Naive B cell (primary cell): ENCODE results near the gene CSMD2. TPM values are rescaled to one million over a fixed set of nuclear protein-coding genes. Genes with fewer than 3 reads are reported as not detected.
A peak's percentile ranks its signal among the peaks of the same experiment; 100 is the strongest.

Experiments used
- ATAC-seq, 2 donors: fragments of 150-1000 bp; cut with Tn5 transposase; 2 replicates each; pipeline ENCODE4 v1.10.0; 2021; ENCODE audit warnings: low read depth in 2 of 2, mild to moderate bottlenecking in 2 of 2, moderate library complexity in 2 of 2
- DNase-seq: peaks from one replicate; pipeline ENCODE4 v3.0.0; 2022
- H3K27ac Mint-ChIP-seq, 6 donors: one replicate each; pipeline ENCODE4 v1.8.0; 2020 to 2022; ENCODE audit warnings: mild to moderate bottlenecking in 6 of 6, mixed read lengths in 6 of 6, moderate library complexity in 5 of 6, inconsistent platforms in 2 of 6
- H3K27me3 Mint-ChIP-seq, 3 donors: one replicate each; pipeline ENCODE4 v1.8.0; 2021 to 2022; ENCODE audit warnings: mixed read lengths in 3 of 3, mild to moderate bottlenecking in 1 of 3
- H3K36me3 Mint-ChIP-seq, 2 donors: one replicate each; pipeline ENCODE4 v1.8.0; 2020 to 2022; ENCODE audit warnings: mixed read lengths in 2 of 2, inconsistent platforms in 1 of 2, mild to moderate bottlenecking in 1 of 2
- H3K4me1 Mint-ChIP-seq, 3 donors: one replicate each; pipeline ENCODE4 v1.8.0; 2020 to 2022; ENCODE audit warnings: mixed read lengths in 3 of 3, inconsistent platforms in 1 of 3, mild to moderate bottlenecking in 1 of 3, moderate library complexity in 1 of 3
- H3K4me3 Mint-ChIP-seq, 8 donors: one replicate each; pipeline ENCODE4 v1.8.0; 2020 to 2022; ENCODE audit warnings: mild to moderate bottlenecking in 8 of 8, mixed read lengths in 8 of 8, moderate library complexity in 8 of 8, inconsistent platforms in 2 of 8
- H3K9me3 Mint-ChIP-seq, 7 donors: one replicate each; pipeline ENCODE4 v1.8.0; 2020 to 2022; ENCODE audit warnings: mixed read lengths in 7 of 7, mild to moderate bottlenecking in 5 of 7, inconsistent platforms in 2 of 7, moderate library complexity in 1 of 7
- polyA plus RNA-seq, 6 donors: library from polyadenylated mRNA; unstranded; fragments of 300-500 nt; fragmentation: Illumina TruSeq; gene quantifications; one replicate each; pipeline ENCODE4 v1.2.3, GENCODE V29; 2021; ENCODE audit warnings: low read depth in 6 of 6

CSMD2 gene
- polyA plus RNA-seq, 6 donors from 2014 or later: not detected

DNA sequence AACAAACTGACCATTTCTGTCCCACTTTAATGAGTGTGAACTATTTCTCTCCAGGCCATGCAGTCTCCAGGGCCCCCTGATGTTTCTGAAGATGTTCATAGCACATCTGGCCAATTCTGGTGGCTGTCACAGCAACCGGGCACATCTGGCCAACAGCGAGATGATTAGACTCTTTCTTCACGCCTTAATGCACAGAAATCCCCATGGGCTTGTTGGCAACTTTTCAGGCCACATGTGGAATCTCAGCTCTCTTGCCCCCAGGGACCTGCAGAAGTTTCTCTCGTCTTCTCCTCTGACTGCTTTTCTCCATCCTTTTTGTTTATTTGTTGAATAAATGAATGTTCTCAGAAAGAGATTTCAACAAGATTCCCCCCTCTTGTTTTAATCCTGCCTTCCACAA lies 372.4 kb downstream of the CSMD2 start:
- H3K4me3 Mint-ChIP-seq: no peak overlapping the region
- peaks cover 7 to 15% (median 11%) of the 10 kb centered on the region in 3 donors for H3K27me3 Mint-ChIP-seq
- H3K4me1 Mint-ChIP-seq: no peaks in the 10 kb centered on the region
- peaks cover 11 to 35% (median 34%) of the 10 kb centered on the region in 7 donors for H3K9me3 Mint-ChIP-seq
- no peak overlapping the region for H3K27ac Mint-ChIP-seq
- ATAC-seq (no peak), DNase-seq (no peak)
- H3K36me3 Mint-ChIP-seq: peaks cover 0 to 12% of the 10 kb centered on the region in 2 donors

GRCh38 chr1:33792216-33792615 lies 372.8 kb downstream of the CSMD2 start:
- H3K27me3 Mint-ChIP-seq: peaks cover 7 to 15% (median 11%) of the 10 kb centered on the region in 3 donors
- ATAC-seq (no peak), DNase-seq (no peak)
- H3K4me1 Mint-ChIP-seq: no peaks in the 10 kb centered on the region
- H3K36me3 Mint-ChIP-seq: peaks cover 0 to 12% of the 10 kb centered on the region in 2 donors
- peaks cover 11 to 33% (median 30%) of the 10 kb centered on the region in 7 donors for H3K9me3 Mint-ChIP-seq
- no peak overlapping the region for H3K4me3 Mint-ChIP-seq
- no peak overlapping the region for H3K27ac Mint-ChIP-seq

DNA sequence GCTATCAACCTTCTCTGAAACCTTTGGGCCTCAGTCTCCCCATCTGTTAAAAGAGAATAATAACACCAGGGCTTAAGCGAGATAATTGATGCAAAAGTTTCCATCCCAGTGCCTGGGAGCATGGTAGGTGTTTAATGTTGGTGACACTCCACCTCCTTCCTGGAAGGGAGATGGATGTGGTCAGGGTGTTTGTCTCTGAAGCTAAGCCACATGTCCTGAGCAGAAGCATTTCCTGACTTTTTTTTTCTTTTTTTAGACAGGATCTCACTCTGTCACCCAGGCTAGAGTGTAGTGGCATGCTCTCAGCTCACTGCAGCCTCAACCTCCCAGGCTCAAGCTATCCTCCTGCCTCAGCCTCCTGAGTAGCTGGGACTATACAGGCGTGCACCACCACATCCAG lies 373.8 kb downstream of the CSMD2 start:
- H3K27me3 Mint-ChIP-seq: peaks cover 7 to 15% (median 11%) of the 10 kb centered on the region in 3 donors
- ATAC-seq (no peak), DNase-seq (no peak)
- no peak overlapping the region for H3K4me3 Mint-ChIP-seq
- peaks cover 0 to 12% of the 10 kb centered on the region in 2 donors for H3K36me3 Mint-ChIP-seq
- no peaks in the 10 kb centered on the region for H3K4me1 Mint-ChIP-seq
- H3K9me3 Mint-ChIP-seq: peaks cover 8 to 25% (median 21%) of the 10 kb centered on the region in 7 donors
- H3K27ac Mint-ChIP-seq: no peak overlapping the region

DNA sequence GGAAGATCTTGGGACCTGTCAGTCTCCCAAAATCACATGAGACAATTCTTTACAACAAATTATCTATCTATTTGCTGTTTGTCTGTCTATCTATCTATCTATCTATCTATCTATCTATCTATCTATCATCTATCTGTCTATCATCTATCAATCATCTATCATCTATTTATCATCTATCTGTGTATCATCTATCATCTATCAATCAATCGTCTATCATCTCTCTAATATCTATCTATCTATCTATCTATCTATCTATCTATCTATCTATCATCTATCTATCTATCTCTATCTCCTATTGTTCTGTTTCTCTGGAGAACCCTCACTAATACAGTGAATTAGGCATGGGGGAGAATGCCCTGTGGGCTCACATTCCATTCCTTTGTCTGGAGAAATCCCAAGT lies 374.5 kb downstream of the CSMD2 start:
- peaks cover 8 to 20% (median 15%) of the 10 kb centered on the region in 7 donors for H3K9me3 Mint-ChIP-seq
- no peaks in the 10 kb centered on the region for H3K4me1 Mint-ChIP-seq
- peaks cover 0 to 12% of the 10 kb centered on the region in 2 donors for H3K36me3 Mint-ChIP-seq
- DNase-seq: no peak
- H3K4me3 Mint-ChIP-seq: no peak overlapping the region
- H3K27me3 Mint-ChIP-seq: peaks cover 7 to 15% (median 11%) of the 10 kb centered on the region in 3 donors
- H3K27ac Mint-ChIP-seq: no peak overlapping the region
- no peak for ATAC-seq

GRCh38 chr1:33784876-33785275 lies 380.2 kb downstream of the CSMD2 start:
- DNase-seq: no peak
- Mint-ChIP-seq H3K36me3 (no peaks in the 10 kb centered on the region), H3K27ac (no peak overlapping the region), H3K9me3 (peaks cover 0 to 5% (median 0%) of the 10 kb centered on the region in 7 donors), H3K4me3 (no peak overlapping the region), H3K4me1 (no peaks in the 10 kb centered on the region), H3K27me3 (peaks cover 0 to 14% (median 4%) of the 10 kb centered on the region in 3 donors)
- ATAC-seq: no peak

DNA sequence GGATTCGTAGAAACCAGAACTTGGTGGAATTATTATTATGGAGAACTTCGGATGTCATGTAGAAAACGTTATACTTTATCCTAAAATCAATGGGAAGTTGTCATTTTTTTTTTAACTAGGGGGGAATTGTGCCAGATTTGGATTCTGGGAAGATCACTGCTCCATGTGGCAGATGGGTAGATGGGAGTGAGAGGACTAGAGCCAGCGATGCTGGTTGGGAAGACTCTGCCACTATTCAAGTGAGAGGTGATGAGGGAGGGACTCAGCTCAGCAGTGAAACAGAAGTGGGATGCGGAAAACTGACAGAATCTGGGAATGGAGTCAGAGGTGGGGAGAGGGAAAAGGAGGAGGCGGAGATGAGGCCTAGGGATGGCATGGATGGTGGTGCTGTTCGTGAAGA lies 382.3 kb downstream of the CSMD2 start:
- H3K27ac Mint-ChIP-seq: no peak overlapping the region
- peaks cover 0 to 5% (median 0%) of the 10 kb centered on the region in 7 donors for H3K9me3 Mint-ChIP-seq
- no peak for ATAC-seq
- no peak for DNase-seq
- no peaks in the 10 kb centered on the region for H3K36me3 Mint-ChIP-seq
- no peak overlapping the region for H3K4me3 Mint-ChIP-seq
- H3K27me3 Mint-ChIP-seq: peaks cover 0 to 19% (median 14%) of the 10 kb centered on the region in 3 donors
- no peaks in the 10 kb centered on the region for H3K4me1 Mint-ChIP-seq

- DNase-seq (no peak), ATAC-seq (no peak)
- Mint-ChIP-seq H3K4me3 (no peak overlapping the region), H3K27me3 (peaks cover 0 to 19% (median 14%) of the 10 kb centered on the region in 3 donors), H3K27ac (peak overlapping the region in 1 of 6 donors; percentile 8), H3K9me3 (peaks cover 0 to 5% (median 0%) of the 10 kb centered on the region in 7 donors), H3K4me1 (no peaks in the 10 kb centered on the region), H3K36me3 (no peaks in the 10 kb centered on the region)
These were observed 383.4 kb downstream of the CSMD2 start for GRCh38 chr1:33781652-33782051.

DNA sequence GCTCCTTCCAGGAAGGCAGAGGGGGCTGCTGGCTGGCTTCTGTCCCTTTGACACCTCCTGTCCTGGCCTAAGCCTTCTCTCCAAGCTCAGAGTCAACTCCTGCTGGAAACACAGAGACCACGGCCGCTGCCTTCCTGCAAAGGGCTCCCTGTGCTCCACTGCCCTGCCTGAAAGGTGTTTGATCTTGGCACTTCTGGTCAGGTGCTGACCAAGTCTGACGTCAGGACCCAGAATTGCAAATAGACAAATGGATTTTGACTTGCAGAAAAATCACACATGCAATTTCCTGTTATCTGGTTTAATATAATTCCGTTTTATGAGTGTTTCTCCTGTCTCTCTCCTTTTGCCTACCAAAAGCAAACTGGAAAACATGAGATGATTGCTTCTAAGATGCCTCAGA lies 387.7 kb downstream of the CSMD2 start:
- peaks cover 0 to 2% (median 0%) of the 10 kb centered on the region in 7 donors for H3K9me3 Mint-ChIP-seq
- DNase-seq (no peak), ATAC-seq (no peak)
- H3K36me3 Mint-ChIP-seq: no peaks in the 10 kb centered on the region
- H3K4me3 Mint-ChIP-seq: no peak overlapping the region
- no peaks in the 10 kb centered on the region for H3K4me1 Mint-ChIP-seq
- no peak overlapping the region for H3K27ac Mint-ChIP-seq
- H3K27me3 Mint-ChIP-seq: peaks cover 7 to 16% (median 10%) of the 10 kb centered on the region in 3 donors

DNA sequence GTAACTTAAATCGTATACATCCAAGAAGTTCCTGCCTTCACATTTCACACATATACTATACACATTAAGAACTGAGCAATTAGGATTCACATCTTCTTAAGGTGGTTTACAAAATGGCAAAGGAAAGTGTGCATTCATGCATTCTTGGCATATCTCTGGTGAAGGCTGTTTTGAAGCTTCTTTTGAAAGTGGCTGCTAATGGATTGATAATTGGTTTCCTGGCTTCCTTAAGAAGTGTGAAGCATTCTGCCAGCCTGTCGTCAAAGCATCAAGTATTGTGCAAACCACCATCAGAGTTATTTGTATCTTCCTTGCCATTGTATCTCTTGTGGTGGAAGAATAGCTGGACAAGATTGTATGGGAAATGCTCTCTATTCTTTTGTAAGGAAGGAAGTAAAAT lies 396.2 kb downstream of the CSMD2 start:
- Mint-ChIP-seq H3K27me3 (peaks cover 7 to 34% (median 29%) of the 10 kb centered on the region in 3 donors), H3K27ac (no peak overlapping the region), H3K4me1 (no peaks in the 10 kb centered on the region), H3K36me3 (no peaks in the 10 kb centered on the region), H3K9me3 (peaks cover 0 to 2% (median 0%) of the 10 kb centered on the region in 7 donors), H3K4me3 (no peak overlapping the region)
- ATAC-seq (no peak), DNase-seq (no peak)

GRCh38 chr1:33768106-33768505 lies 396.9 kb downstream of the CSMD2 start:
- no peaks in the 10 kb centered on the region for H3K36me3 Mint-ChIP-seq

GRCh38 chr1:33764149-33764548 lies 400.9 kb downstream of the CSMD2 start:
- Mint-ChIP-seq H3K9me3 (peaks cover 0 to 2% (median 0%) of the 10 kb centered on the region in 7 donors), H3K27ac (no peak overlapping the region), H3K4me1 (no peaks in the 10 kb centered on the region), H3K36me3 (no peaks in the 10 kb centered on the region), H3K27me3 (peaks cover 4 to 24% (median 12%) of the 10 kb centered on the region in 3 donors), H3K4me3 (no peak overlapping the region)
- DNase-seq (no peak), ATAC-seq (no peak)

More at GRCh38 chr1:33768106-33768505, 396.9 kb downstream of the CSMD2 start:
- H3K4me3 Mint-ChIP-seq: no peak overlapping the region
- no peaks in the 10 kb centered on the region for H3K4me1 Mint-ChIP-seq
- peaks cover 0 to 2% (median 0%) of the 10 kb centered on the region in 7 donors for H3K9me3 Mint-ChIP-seq
- H3K27me3 Mint-ChIP-seq: peaks cover 7 to 29% (median 23%) of the 10 kb centered on the region in 3 donors
- no peak overlapping the region for H3K27ac Mint-ChIP-seq
- no peak for DNase-seq
- no peak for ATAC-seq

DNA sequence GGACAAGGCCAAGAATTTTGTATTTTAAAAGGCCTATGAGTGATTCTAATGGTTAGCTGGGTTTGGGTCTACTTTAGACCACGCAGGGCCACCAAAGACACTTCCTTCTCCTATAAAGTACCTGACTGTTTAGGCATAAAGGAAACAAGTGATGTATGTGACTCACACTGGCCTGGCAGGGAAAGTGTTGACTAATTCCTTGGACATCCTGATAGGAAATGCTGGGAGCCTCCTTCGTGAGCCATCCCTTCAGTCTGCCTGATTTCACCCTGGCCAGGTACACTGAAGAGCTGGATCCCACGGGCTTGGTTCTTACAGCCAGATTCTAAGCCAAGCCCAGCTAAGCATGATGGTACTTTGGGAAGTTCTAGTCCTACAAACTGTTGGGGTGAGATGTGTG lies 401.6 kb downstream of the CSMD2 start:
- Mint-ChIP-seq H3K4me3 (no peak overlapping the region), H3K27ac (no peak overlapping the region), H3K4me1 (no peaks in the 10 kb centered on the region), H3K9me3 (peaks cover 0 to 5% (median 2%) of the 10 kb centered on the region in 7 donors), H3K27me3 (peaks cover 4 to 16% (median 12%) of the 10 kb centered on the region in 3 donors), H3K36me3 (no peaks in the 10 kb centered on the region)
- DNase-seq: no peak
- no peak for ATAC-seq

- peaks cover 4 to 14% (median 12%) of the 10 kb centered on the region in 3 donors for H3K27me3 Mint-ChIP-seq
- no peak overlapping the region for H3K4me3 Mint-ChIP-seq
- DNase-seq: no peak
- no peak overlapping the region for H3K27ac Mint-ChIP-seq
- H3K36me3 Mint-ChIP-seq: no peaks in the 10 kb centered on the region
- peaks cover 0 to 5% (median 2%) of the 10 kb centered on the region in 7 donors for H3K9me3 Mint-ChIP-seq
- H3K4me1 Mint-ChIP-seq: no peaks in the 10 kb centered on the region
- ATAC-seq: no peak
These were observed 402.1 kb downstream of the CSMD2 start for GRCh38 chr1:33762962-33763361.

DNA sequence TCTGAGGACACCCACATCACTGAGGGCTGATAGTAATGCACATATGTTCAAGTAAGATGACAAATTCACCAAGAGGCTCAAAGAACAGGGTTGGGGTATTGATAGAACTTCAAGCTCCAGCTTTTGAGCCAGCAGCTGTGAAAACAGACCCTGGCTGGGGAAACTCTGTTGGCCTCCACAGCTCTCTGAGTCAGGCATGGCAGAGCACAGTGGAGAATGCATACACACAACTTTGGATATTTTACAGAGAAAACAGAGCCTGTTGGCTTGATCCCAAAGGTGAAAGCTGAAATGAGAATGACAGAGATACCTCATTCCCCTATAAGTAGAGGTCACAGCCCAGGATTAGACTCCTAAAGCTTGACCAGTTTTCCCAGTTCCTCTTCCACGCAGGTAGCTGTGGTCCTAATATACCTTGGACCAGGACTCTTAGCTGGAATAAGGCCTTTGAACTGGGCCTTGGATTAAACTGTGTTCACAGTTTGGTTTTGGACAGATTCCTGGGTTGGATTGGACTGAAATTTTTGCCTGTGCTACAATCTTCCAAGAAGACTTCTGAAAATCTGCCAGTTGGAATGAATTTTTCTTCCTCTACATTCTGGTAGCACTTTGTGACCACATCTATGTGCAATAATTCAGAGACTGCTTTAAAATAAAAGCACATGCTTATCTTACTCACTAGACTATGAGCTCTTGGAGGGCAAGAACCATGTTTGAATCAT lies 402.8 kb downstream of the CSMD2 start:
- Mint-ChIP-seq H3K4me1 (no peaks in the 10 kb centered on the region), H3K9me3 (peaks cover 0 to 5% (median 4%) of the 10 kb centered on the region in 7 donors), H3K36me3 (no peaks in the 10 kb centered on the region), H3K27ac (no peak overlapping the region), H3K4me3 (no peak overlapping the region), H3K27me3 (peaks cover 7 to 21% (median 12%) of the 10 kb centered on the region in 3 donors)
- no peak for DNase-seq
- ATAC-seq: no peak
